ENCODE measurements around the gene LGALS1. TPM values are rescaled to one million over a fixed set of nuclear protein-coding genes. Genes with fewer than 3 reads are reported as not detected.
A peak's percentile ranks its signal among the peaks of the same experiment; 100 is the strongest.

The LGALS1 gene
- total and polyA plus RNA-seq, 9 of the 15 experiments (the other 6 are each of a cell fraction or from before 2014, with no cell fraction given) = 160 to 800 (median 330) TPM

GRCh38 chr22:37674951-37675929, at the start of gene LGALS1 (continued):
- TF ChIP-seq ZNF280B (CRISPR knock-in tag; IDR thresholded peaks at IDR 0.05) (no peak), GTF2F1 (IDR thresholded peaks at IDR 0.05; ENCODE audit: low read depth, low read length) (no peak), POLR2G (IDR thresholded peaks at IDR 0.05; ENCODE audit: low read depth, low read length) (peak; percentile 88), NFIX (CRISPR knock-in tag; IDR thresholded peaks at IDR 0.05; ENCODE audit: low read depth) (no peak), HMG20A (CRISPR knock-in tag; conservative IDR thresholded peaks at IDR 0.05) (no peak), ZNF23 (CRISPR knock-in tag; IDR thresholded peaks at IDR 0.05) (no peak), NR2C1 (IDR thresholded peaks at IDR 0.05) (no peak), NR2C1 (tag; IDR thresholded peaks at IDR 0.05) (no peak), ZC3H11A (IDR thresholded peaks at IDR 0.05; ENCODE audit: low read depth, low read length) (no peak), ZNF586 (CRISPR knock-in tag; conservative IDR thresholded peaks at IDR 0.05) (no peak), ZNF507 (tag; conservative IDR thresholded peaks at IDR 0.05) (no peak), ZNF589 (CRISPR knock-in tag; IDR thresholded peaks at IDR 0.05; ENCODE audit: low read depth) (no peak), THRA (IDR thresholded peaks at IDR 0.05) (no peak), COPS2 (conservative IDR thresholded peaks at IDR 0.05) (no peak), ZFP1 (CRISPR knock-in tag; IDR thresholded peaks at IDR 0.05) (no peak), CEBPG (CRISPR knock-in tag; IDR thresholded peaks at IDR 0.05) (no peak), CEBPG (tag; conservative IDR thresholded peaks at IDR 0.05 in 1 of 2, IDR thresholded peaks at IDR 0.05 in 1 of 2) (no peak), CCNT2 (IDR thresholded peaks at IDR 0.05; ENCODE audit: borderline replicate concordance, extremely low read depth, insufficient read length, low read depth, low read length) (peak; percentile 27), ZNF655 (CRISPR knock-in tag; IDR thresholded peaks at IDR 0.05) (no peak), NCOA6 (IDR thresholded peaks at IDR 0.05) (no peak), NFXL1 (CRISPR knock-in tag; IDR thresholded peaks at IDR 0.05) (no peak), PCBP1 (IDR thresholded peaks at IDR 0.05; ENCODE audit: low read depth, low read length, poor library complexity, severe bottlenecking) (no peak), ZBTB5 (IDR thresholded peaks at IDR 0.05) (no peak)

Data from K562 (cell line).